CD4-positive, alpha-beta T cell treated with Interferon gamma for 1 hour (primary cell): ENCODE results near the gene RAB11FIP4.

Experiments used
- DNase-seq: peaks from one replicate; pipeline ENCODE4 v3.0.0-alpha.2; 2020

Gene RAB11FIP4

DNA sequence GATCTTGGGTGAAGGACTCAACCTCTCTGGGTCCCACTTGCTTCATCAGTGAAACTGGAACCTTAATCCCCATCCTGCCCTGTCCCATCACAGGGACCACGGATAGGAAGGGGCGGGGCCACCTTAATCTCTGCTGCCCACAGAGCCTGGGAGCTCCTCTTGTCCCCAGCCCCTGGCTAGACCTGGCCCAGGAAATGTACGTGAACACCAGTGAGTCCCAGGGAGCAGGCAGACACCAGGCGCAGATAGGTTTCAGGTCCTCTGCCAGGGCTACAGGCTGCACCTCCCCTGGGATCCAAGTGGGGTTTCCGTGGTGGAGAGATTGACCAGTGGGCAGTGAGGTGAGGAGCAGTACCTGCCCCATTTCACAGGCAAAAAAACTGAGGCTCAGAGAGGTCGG lies 21.0 kb downstream of the RAB11FIP4 start:
- DNase-seq = no peak

DNA sequence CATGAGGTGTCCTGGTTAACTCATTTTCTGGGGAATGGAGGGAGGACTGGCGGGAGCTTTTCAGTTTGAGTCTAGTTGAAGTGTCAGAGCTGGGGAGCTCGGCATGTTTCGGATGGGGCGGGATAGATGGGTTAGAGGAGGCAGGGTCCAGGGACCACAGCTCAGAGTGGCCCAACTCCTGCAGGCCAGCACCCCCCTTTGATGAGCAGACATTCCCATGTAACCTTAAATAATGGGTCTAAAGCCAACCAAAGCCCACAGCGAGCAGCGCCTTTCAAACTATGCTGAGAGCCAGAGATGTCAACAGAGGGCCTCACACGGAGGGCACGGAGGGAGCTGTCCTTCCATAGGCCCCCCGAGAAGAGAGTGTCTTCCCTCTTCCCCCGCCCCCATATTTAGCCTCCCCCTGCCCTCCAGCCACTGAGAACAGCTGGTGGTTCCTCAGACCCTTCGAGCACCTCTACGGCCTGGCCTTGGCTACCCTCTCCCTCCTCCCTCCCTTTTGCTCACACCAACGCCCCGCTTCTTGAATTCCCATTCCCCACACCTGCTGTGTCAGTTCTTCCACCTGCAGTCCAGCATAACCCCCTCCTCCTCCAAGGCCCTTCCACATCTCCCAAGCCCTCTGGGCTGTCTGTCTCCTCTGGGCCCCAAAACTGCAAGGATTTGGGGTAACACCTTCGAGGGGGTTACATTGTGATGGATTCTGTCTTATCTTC lies 21.8 kb downstream of the RAB11FIP4 start:
- no peak for DNase-seq

DNA sequence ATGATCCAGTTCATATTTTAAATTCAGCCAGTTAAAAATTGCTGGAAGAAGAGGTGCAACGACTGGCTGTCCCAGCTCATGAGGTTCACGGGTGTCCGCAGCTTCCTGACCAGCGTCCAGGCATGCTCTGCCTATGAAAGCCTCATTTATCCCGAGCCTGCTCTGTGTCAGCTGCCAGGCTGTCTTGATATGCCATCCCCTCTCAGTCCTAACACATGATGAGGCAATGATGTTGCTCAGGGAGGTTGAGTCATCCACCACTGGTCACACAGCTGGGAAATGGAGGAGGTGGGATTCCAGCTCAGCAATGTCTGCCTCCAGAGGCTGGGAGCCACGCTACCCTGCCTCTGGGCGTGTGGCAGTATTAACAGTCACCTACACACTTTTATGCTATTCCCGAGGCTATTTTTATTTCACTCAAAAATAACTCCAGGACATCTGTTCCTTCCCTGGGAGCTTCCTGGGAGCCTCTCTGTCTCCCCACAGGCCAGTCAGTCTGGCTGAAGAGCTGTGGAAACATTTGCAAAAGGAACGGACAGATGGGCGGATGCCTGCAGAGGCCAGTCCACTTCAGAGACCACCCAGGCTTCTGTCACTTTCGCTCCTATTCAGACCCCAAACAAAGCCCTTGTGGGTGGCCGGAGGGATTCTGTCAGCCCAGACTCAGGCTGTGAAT lies 22.5 kb downstream of the RAB11FIP4 start:
- DNase-seq = no peak

DNA sequence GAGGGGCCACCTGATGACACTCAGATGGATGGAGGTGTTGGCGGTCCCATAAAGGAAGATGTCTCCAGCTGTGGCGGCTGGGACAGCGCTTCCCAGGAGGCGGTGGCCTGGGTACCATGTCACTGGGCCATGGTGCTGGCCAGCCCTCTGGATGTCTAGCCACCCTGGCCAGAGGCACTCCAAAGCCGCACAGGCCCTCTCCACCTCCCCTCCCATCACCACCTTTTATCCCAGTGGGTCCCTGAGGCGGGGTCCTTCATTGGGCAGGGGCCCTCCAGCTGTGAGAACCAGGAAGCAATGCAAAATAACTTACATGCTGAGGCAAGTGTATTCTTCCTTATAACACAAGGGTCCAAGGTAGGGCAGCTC lies 23.1 kb downstream of the RAB11FIP4 start:
- no peak for DNase-seq

DNA sequence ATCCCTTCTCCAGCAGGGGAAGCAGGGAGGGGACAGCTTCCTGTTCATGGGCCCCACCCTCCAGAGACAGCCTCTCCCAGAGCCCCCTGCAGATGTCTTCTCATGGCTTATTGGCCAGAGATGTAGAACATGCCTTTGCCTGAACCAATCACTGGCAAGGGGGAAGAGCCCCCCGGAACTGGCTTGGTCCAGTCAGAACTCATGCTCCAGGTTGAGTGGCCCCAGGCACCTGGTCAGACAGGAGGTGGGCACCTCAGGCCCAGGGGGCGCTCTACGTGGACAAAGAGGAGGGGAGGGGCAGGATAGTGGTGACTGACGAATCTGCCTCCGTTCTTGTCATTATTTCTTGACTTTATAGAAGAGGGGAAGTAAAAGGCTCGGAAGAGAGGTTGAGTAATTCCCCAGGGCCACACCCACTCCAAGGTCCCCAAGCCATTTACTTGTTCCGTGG lies 23.6 kb downstream of the RAB11FIP4 start:
- peak; percentile 20 for DNase-seq

- no peak for DNase-seq
Measured at GRCh38 chr17:31415640-31416502, 24.4 kb downstream of the RAB11FIP4 start.

- DNase-seq = no peak
Measured at GRCh38 chr17:31416503-31416923, 25.0 kb downstream of the RAB11FIP4 start.

GRCh38 chr17:31417051-31417792 lies 25.7 kb downstream of the RAB11FIP4 start:
- DNase-seq = no peak

GRCh38 chr17:31418773-31419350 lies 27.4 kb downstream of the RAB11FIP4 start:
- no peak for DNase-seq

GRCh38 chr17:31422443-31422842 lies 31.0 kb downstream of the RAB11FIP4 start:
- no peak for DNase-seq

- no peak for DNase-seq
Measured at GRCh38 chr17:31424944-31425281, 33.4 kb downstream of the RAB11FIP4 start.

DNA sequence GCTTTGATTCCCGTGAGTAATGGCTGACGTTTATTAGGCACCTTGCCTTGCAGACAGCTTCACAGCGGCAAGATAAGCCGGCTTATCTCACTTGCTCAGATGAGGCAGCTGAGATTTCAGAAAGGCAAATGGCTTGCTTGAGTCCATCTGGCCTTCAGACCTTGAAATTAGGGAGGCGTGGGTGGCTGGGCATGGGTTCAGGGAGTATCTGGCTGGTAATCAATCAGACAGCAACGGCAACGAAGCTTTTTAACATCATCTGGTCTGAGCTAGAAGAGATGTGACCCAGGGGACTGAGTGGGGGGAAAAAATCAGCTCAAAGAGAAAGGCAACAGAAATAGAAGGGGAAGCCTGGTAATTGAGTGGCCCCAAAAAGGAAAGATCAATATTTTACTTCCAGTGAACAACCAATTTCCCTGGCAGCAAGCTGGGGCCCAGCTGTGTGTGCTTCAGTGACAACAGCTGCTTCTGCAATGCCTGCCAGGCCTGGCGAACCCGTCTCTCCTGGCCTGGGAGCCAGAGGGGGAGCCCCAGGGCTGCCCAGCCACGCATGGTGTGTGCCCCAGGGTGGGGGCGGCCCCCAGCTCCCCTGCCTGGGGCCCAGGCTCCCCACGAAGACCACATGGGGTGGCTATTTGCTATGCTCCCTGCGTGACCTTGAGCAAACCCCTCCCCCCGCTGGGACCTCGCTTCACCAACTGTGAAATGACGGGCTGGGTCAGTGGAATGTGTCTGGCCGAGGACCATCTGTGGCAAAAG lies 34.0 kb downstream of the RAB11FIP4 start:
- DNase-seq = no peak

GRCh38 chr17:31427684-31428083 lies 36.2 kb downstream of the RAB11FIP4 start:
- no peak for DNase-seq

DNA sequence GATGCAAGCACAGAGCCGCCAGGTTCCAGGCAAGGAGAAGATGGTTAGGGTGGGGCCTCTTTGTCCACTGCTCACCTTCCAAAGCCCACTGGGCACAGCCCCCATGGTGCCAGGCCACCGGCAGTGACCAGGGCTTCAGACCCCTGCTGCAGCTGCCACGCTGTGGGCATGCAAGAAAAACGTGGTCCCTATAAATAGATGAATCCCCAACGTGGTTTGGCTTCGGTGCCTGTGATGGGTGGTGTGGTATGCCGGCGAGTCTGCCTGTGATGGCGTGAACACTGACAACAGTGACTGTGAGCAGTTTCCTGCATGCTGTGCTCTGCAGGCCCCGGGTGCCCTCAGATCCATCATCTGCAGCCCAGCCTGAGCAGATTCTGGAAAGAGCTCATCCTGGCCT lies 36.6 kb downstream of the RAB11FIP4 start:
- no peak for DNase-seq

- DNase-seq = no peak
Measured at GRCh38 chr17:31428512-31428911, 37.0 kb downstream of the RAB11FIP4 start.

DNA sequence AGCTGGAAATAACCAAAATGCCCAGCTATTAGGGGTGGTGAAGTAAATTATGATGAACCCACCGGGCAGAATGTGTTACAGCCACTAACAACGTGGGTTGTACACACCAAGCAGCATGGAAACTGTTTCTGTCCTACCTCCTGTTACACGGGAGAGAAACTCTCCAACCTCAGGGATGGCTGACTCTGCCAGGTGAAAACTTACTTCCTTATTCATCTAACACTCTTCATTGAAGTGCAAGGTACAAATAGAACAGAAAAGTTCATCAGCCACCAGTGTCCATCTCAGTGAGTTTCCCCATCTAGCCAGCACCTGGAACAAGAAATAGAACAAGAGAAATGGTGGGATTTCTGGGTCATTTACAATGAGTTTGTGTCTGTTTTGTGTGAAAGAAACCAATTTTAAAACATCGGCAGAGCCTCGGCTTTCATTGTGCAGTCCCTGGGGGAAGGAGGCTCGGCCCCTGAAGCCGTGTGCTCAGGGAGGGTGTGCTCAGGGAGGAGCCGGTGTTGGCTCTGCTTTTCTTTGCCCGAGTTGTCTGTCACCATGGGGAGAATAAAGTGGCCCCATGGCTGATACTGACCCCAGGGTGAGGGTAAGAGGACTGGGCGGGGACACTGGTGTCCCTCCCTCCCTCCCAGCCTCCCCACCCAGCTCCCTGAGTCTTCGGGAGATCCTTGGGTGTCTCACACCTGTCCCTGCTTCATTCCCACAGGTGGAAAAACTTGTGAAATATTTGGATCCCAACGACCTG lies 39.8 kb downstream of the RAB11FIP4 start:
- DNase-seq = no peak

DNA sequence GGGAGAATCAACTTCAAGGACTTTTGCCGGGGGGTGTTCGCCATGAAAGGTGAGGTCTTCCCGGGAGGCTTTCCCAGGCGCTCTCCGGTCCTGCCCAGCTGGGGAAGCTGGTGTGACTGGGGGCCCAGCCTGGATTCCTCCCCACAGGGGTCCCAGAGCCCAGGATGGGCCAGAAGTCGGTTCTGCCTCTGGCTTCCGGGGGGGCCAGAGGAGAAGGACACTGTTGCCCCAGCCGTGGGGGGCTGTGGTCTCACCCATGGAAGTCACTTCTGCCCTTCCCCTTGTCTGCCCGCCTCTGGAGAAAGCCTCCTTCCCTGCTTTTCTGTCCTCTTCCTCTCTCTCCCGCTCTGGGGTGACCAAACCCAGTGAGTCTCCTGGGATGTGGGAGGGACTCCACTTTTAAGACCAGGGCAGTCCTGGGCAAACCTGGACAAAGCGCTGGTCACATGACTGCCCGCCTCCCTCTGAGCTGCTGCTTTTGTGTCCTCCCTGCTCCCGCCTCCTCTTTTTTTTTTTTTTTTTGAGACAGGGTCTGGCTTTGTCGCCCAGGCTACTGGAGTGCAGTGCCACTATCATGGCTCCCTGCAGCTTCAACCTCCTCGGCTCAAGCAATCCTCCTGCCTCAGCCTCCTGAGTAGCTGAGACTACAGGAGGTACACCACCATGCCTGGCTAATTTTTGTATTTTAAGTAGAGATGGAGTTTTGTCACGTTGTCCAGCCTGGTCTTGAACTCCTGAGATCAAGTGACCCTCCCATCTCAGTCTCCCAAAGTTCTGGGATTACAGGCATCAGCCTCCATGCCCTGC lies 40.6 kb downstream of the RAB11FIP4 start:
- no peak for DNase-seq

DNA sequence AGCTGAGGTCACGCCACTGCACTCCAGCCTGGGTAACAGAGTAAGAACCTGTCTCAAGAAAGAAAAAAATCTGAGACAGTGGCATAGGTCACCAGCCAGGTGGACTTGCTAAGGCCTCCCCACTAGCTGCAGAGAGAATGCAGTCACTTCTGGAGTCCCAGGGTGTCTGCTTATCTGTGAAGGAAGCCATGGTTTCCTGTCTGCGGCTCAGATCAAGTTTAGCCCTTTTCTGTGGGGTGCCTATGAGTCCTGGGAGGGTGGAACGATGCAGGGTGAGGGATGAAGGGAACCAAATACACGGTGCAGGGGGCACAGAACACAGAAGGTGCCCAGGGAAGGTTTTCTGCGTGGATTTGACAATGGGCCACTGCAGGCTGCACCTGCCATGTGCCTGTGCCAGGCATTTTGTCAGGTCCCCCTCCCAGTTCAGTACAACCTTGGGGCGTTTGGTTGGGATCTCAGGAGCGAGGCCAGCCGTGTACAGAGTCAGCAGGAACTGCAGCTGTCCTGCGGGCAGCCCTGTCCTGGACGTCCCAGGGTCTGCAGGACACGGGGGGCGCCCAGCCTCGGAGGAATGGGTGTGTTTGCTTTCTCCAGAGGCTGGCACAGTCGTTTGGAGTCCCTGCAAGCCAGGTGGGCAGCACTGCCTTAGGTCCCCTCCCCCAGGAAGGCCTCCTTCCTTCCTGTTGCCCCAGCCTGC lies 41.8 kb downstream of the RAB11FIP4 start:
- peak; percentile 43 for DNase-seq
